Measurements from ENCODE around the gene FASLG.

DNA sequence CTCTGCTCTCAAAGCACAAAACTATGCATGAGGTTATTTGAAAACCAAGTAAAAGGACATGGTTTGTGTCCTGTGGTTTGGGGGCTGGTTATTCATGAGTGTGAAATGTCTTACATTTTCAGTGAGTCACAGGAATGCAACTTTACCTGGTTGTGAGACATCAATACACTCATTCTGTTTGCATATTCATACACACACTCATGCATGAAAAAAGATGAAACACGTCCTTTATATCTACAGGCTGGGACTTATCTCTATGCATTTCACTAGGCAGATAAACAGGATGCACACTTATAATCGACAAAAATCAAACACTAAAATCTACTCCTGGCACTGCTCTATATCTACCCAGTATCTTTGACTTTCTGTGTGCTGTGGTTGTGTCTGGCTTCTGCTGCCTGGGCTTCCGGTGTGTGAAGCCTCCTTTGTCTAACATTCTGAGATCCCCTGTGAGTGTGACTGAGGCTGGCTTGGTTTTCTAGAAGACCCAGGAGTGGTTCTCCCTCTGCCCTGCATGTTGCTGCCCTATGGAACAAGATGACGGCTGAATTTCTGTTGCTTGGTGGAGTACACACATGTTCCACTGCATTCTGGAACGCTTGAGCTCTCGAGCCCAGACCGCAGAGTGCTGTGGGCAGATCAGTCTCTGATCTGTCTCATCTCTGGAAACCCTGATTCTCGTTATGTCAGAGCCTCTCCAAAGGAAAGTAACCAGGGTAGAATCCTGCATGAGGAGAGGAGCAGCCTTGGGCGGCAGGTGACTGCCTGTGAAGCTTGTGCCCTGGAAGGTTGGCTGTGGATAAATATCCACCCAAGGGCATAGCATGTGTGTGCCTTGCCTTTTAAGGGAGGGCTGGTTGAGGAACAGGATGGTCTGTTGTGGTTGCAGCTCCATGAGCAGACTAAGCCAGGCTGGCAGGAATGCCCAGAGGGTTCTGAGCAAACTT is 19.7 kb upstream of the FASLG start:
- TF ChIP-seq CTCF (IDR thresholded peaks at IDR 0.05) = no peak
- TF ChIP-seq POLR2AphosphoS5 (IDR thresholded peaks at IDR 0.05) = no peak
- no peak for TF ChIP-seq POLR2A (IDR thresholded peaks at IDR 0.05)
- no peak for TF ChIP-seq EP300 (IDR thresholded peaks at IDR 0.05)

Data from stomach (tissue), 4 donors.